NCI-H1436 (cell line): ENCODE measurements around the gene STPG2.
"Not testable (repeated sequence)": the region's sequence is repeated elsewhere in the genome, so short reads cannot be mapped to it uniquely, and the experiment has no call there.

Source experiments
- DNase-seq: peaks from one replicate; lab custom pipeline; 2025; lab: John Stamatoyannopoulos, UW

STPG2 gene

DNA sequence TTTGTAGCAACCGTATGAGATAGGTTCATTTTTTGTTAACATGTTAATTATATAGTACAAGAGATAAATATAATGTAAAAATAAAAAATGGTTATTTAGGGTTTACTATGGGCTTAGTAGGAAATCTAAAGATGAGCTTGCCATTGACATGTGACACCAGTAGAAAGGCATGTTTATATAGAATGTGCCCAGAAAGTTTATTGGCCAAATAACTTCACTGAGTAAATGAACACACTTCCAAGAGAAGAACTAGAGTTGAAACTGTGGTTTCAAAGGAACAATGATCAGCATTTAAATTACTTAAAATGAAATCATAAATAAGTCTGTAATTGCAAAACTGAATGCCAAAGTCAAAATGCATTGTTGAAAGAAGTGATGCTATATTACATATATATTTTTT, 503.3 kb downstream of the STPG2 start:
- DNase-seq, result no peak

DNA sequence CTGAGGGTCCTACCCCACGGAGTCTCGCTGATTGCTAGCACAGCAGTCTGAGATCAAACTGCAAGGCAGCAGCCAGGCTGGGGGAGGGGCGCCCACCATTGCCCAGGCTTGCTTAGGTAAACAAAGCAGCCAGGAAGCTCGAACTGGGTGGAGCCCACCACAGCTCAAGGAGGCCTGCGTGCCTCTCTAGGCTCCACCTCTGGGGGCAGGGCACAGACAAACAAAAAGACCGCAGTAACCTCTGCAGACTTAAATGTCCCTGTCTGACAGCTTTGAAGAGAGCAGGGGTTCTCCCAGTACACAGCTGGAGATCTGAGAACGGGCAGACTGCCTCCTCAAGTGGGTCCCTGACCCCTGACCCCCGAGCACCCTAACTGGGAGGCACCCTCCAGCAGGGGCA, 509.4 kb downstream of the STPG2 start:
- DNase-seq, result not testable (repeated sequence)

DNA sequence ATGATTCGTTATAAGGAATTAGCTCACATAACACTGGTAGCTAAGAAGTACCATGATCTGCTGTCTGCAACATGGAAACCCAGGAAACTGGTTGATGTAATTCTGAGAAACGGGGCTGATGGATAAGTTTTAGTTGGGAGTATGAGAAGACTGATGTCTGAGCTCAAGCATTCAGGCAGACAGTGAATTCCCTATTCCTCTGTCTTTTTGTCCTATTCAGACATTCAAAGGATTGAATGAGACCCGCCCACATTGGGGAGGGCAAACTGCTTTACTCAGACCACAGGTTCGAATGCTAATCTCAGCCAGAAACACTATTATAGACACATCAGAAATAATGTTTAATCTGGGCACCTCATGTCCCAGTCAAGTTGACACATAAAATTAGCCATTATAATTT, 515.5 kb downstream of the STPG2 start:
- no peak for DNase-seq

- DNase-seq, result no peak
These were observed 519.1 kb downstream of the STPG2 start for GRCh38 chr4:97624204-97624603.

DNA sequence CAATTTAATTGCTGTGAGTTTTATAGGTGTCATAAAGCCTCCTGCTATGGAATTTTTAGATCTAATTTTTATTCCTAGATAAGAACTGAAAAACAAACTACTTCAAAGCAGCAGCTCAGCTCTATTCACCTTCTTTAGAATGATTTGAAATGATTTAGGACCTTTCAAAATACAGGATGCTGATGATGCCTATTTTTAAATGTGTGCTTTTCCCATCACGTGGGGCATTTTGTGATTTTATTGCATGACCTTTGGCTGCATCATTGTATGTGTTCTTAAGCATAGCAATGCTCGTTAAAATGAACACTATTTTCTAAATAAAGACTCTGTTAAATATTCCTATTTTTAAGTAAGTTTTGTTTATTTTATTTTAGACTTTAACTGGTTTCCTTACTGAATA, 537.3 kb downstream of the STPG2 start:
- DNase-seq, result no peak

DNA sequence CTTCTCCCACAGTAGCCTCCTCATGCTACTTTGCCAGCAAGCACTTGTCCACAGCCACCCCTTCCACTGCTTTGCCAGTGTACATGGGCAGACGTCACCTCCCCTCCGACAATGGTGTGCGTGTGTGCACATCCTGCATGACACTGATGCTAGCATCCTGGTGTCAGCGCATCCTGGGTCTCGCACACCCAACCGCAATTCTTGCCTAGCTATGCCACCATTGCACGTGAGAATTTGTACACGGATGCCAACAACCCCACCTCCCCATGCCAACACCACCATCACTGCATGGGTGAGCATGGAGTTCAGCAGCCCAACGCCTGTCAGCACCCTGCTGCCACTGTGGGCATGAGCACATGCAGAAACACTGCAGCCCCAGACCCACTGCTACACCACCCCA, 550.0 kb downstream of the STPG2 start:
- no peak for DNase-seq

DNA sequence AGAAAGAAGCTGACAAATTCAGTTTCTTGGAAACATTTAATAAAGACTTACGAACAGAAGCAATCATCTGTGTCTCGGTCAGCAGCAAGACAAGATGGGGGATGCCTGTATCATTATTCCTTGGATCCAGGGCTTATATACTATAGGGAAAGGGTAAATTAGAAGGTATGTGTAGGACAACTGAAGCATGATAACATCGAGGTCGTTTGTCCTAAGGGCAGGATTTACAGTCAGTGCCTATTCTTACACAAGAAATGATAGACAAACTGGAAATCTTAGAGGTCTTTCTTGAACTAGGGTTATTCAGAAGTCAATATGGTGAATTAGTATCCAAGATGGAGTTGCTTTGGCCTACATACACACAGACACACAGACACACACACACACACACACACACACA, 553.0 kb downstream of the STPG2 start:
- DNase-seq, result no peak

DNA sequence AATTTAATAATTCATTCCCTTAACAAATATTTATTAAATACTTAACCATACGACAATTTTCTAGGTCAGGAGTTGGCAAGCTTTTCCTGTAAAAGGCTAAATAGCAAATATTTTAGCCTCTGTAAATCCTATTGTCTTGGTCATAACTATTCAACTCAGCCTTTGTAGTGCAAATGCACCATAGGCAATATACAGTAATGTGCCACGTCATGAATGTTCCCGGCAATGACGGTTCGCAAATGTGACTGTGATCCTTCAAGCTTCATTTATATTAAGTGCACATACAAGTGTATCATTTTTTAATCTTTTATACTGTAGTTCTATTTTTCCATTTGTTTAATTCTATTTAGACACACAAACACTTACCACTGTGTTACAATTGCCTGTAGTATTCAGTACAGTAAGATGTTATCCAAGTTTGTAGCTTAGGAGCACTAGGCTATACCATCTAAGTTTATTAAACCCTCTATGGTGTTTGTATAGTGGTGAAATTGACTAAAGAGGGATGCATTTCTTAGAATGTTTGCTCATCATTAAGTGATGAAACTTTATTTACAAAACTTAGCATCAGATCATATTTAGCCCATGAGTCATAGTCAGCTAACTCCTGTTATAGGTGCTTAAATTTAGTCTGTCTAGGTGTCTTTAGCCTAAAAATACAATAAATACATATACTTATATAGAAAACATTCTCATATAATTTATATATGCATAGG, 553.6 kb downstream of the STPG2 start:
- no peak for DNase-seq

GRCh38 chr4:97587912-97588311, 555.4 kb downstream of the STPG2 start:
- no peak for DNase-seq

DNA sequence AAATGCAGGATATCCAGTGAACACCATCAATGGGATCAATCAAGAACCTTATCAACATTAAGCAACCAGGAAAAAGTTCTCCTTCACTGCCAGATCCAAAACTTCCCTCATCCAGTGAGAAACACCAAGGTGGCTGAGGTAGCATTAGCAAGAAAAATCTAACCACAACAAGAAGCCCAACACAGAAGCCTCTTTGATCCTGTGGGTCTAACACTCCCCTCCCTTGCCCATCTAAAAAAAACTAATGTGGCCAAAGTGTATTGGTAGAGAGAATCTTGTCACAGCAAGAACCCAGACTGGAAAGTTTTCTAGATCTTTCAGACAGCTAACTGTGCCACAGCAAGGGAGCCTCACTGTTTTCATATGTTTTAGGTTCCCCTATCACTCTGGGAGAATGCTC, 558.0 kb downstream of the STPG2 start:
- DNase-seq, result no peak

- DNase-seq, result no peak
These were observed 560.4 kb downstream of the STPG2 start for GRCh38 chr4:97582890-97583289.

GRCh38 chr4:97577004-97577403, 566.3 kb downstream of the STPG2 start:
- no peak for DNase-seq

DNA sequence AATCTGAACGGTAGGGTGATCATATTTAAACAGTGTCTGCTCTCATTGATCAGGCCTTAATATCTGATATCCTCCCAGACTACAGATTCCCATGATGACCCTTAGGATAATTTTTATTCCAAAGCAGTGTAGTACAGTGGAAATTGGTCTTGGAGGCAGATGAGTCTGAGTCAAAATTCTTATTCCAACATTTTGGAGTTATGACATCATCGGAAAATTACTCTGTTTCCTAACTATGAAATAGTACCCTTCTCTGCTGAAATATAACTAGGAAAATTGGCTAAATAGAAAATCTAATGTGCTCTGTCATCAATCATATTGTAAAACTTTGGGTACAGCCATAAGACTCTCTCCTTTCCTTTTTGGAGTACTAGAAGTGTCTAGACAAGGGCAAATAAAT, 583.3 kb downstream of the STPG2 start:
- DNase-seq, result no peak

- DNase-seq, result no peak
These were observed 585.0 kb downstream of the STPG2 start for GRCh38 chr4:97558204-97558778.

DNA sequence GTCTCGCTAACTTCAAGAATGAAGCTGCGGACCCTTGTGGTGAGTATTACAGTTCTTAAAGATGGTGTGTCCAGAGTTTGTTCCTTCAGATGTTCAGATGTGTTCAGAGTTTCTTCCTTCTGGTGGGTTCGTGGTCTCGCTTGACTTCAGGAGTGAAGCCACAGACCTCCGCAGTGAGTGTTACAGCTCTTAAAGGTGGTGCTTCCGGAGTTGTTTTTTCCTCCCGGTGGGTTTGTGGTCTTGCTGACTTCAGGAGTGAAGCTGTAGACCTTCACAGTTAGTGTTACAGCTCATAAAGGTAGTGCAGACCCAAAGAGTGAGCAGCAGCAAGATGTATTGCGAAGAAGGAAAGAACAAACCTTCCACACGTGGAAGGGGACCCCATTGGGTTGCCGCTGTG, 592.6 kb downstream of the STPG2 start:
- not testable (repeated sequence) for DNase-seq

- DNase-seq, result no peak
These were observed 594.2 kb downstream of the STPG2 start for GRCh38 chr4:97548943-97549583.

- no peak for DNase-seq
These were observed 595.1 kb downstream of the STPG2 start for GRCh38 chr4:97548186-97548585.

GRCh38 chr4:97531351-97531750, 611.9 kb downstream of the STPG2 start:
- no peak for DNase-seq

GRCh38 chr4:97530676-97531075, 612.6 kb downstream of the STPG2 start:
- DNase-seq, result no peak

GRCh38 chr4:97525236-97525635, 618.0 kb downstream of the STPG2 start:
- DNase-seq, result no peak

GRCh38 chr4:97517939-97518338, 625.3 kb downstream of the STPG2 start:
- DNase-seq, result no peak

DNA sequence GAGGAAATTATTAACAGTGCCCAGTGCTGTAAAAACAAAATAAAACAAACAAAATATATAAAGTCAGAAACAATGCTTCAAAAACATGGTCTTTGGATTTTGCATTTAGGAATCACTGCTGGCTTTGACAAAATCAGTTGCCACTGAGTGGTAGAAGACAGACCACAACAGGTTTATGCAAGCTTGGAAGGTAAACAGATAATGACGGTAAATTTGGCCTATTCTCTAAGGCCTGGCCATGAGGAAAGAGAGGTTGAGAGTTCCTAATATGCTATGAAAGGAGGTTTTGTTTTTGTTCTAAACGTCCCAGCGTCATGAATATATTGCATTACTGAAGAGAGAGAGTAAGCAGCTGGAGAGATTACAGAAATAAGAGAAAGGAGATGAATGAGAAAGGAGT, 629.4 kb downstream of the STPG2 start:
- no peak for DNase-seq
